GM12878 (cell line): Measurements from ENCODE around the gene MRPS22. TPM values are rescaled to one million over a fixed set of nuclear protein-coding genes. Genes with fewer than 3 reads are reported as not detected.

Experiments
- ATAC-seq: fragments of 200-7000 bp; cut with Tn5 transposase; 3 replicates; pipeline ENCODE4 v1.9.1; 2020; ENCODE audit warnings: mild to moderate bottlenecking, moderate library complexity
- BruUV-seq: library from RNA; stranded (reverse); fragments of 400-500 nt; replicated peaks from 2 replicates; lab custom pipeline; 2021; lab: Mats Ljungman, UMichigan
- CTCF ChIA-PET: fragments of 300-600 bp; sonication (Branson Sonifier 250); formaldehyde crosslinking; extraction: SDS; loops from one replicate; lab custom pipeline; 2021; ENCODE audit warnings: inconsistent platforms; lab: Yijun Ruan, JAX
- POLR2A ChIA-PET: fragments of 350-600 bp; formaldehyde crosslinking; extraction: SDS; loops from one replicate; lab custom pipeline; 2021; ENCODE audit warnings: inconsistent platforms; lab: Charles Lee
- RAD21 ChIA-PET: fragments of 300-600 bp; sonication (Branson Sonifier 250); formaldehyde crosslinking; loops from one replicate; lab custom pipeline; 2023; ENCODE audit warnings: antibody characterized with exemption; ENCODE audit not compliant: unreplicated experiment; lab: Charles Lee
- SMC1A ChIA-PET: fragments of 300-600 bp; sonication (Branson Sonifier 250); formaldehyde crosslinking; loops from one replicate; lab custom pipeline; 2023; ENCODE audit not compliant: unreplicated experiment, uncharacterized antibody; lab: Charles Lee
- DNase-seq: peaks from one replicate; pipeline ENCODE4 v3.0.0-alpha.2; 2011; ENCODE audit warnings: low read depth, low spot score
- FAIRE-seq: peaks from 3 replicates; lab custom pipeline; 2011; peaks lifted over from hg19 to GRCh38; lab: Jason Lieb, UNC
- H2AFZ ChIP-seq: 2 replicates; pipeline ENCODE4 v1.6.0; 2011; ENCODE audit warnings: low read depth, low read length, control low read depth; ENCODE audit not compliant: control insufficient read depth
- H3K27ac ChIP-seq: 2 replicates; pipeline ENCODE4 v1.5.1; 2011; ENCODE audit warnings: control low read depth; ENCODE audit not compliant: control insufficient read depth, insufficient read depth
- H3K27me3 ChIP-seq, 2 experiments: replicated peaks in 1 of 2; 2 replicates each; pipeline versions ENCODE4 v1.6.0 to v1.6.1; 2011; ENCODE audit warnings: low read length in 1 of 2; ENCODE audit not compliant: control insufficient read depth in 2 of 2, insufficient read depth in 2 of 2
- H3K36me3 ChIP-seq, 2 experiments: 2 replicates each; pipeline ENCODE4 v1.5.1; 2011; ENCODE audit warnings: low read length in 1 of 2; ENCODE audit not compliant: control insufficient read depth in 2 of 2, insufficient read depth in 2 of 2
- H3K4me1 ChIP-seq: 2 replicates; pipeline ENCODE4 v1.6.1; 2011; ENCODE audit warnings: mild to moderate bottlenecking, low read length, moderate library complexity, mixed read lengths; ENCODE audit not compliant: control insufficient read depth, insufficient read depth
- H3K4me2 ChIP-seq: 2 replicates; pipeline ENCODE4 v1.6.0; 2011; ENCODE audit warnings: control low read depth; ENCODE audit not compliant: control insufficient read depth, insufficient read depth
- H3K4me3 ChIP-seq: fragments of 200-600 bp; sonication (generic); 2 replicates; pipeline ENCODE4 v1.5.1; 2016
- H3K79me2 ChIP-seq: 2 replicates; pipeline ENCODE4 v1.6.0; 2011; ENCODE audit warnings: low read length; ENCODE audit not compliant: control insufficient read depth, insufficient read depth
- H3K9ac ChIP-seq: 2 replicates; pipeline ENCODE4 v1.8.0; 2011; ENCODE audit warnings: low read length, control low read depth, mixed read lengths; ENCODE audit not compliant: control insufficient read depth, insufficient read depth
- H3K9me3 ChIP-seq: replicated peaks from 3 replicates; pipeline ENCODE4 v1.5.1; 2011; ENCODE audit warnings: mild to moderate bottlenecking, low read length; ENCODE audit not compliant: control insufficient read depth, insufficient read depth
- H4K20me1 ChIP-seq: 2 replicates; pipeline ENCODE4 v1.6.0; 2011; ENCODE audit not compliant: control insufficient read depth, insufficient read depth
- CHD2 ChIP-seq: IDR thresholded peaks from 2 replicates; pipeline ENCODE4 v1.6.1; 2011; ENCODE audit warnings: low read depth, low read length, improper control_type of control experiment, borderline replicate concordance
- KLF5 ChIP-seq: fragments of 450-650 bp; IDR thresholded peaks from 2 replicates; pipeline ENCODE4 v1.6.1; 2014; ENCODE audit warnings: mild to moderate bottlenecking; ENCODE audit not compliant: partially characterized antibody
- MXI1 ChIP-seq: fragments of 150-350 bp; IDR thresholded peaks from 2 replicates; pipeline ENCODE4 v1.6.1; 2011; ENCODE audit warnings: low read depth, mild to moderate bottlenecking, inconsistent platforms, low read length, improper control_type of control experiment
- NR2C1 ChIP-seq: fragments of 450-650 bp; IDR thresholded peaks from 2 replicates; pipeline ENCODE4 v1.6.1; 2017; ENCODE audit warnings: antibody characterized with exemption, mild to moderate bottlenecking, moderate library complexity
- RAD21 ChIP-seq: IDR thresholded peaks from 2 replicates; pipeline ENCODE4 v1.6.1; 2011; ENCODE audit warnings: mild to moderate bottlenecking, low read depth, low read length, moderate library complexity; ENCODE audit not compliant: insufficient read depth
- SMAD5 ChIP-seq: IDR thresholded peaks from 2 replicates; pipeline ENCODE4 v1.6.1; 2016; ENCODE audit warnings: antibody characterized with exemption, low read depth
- ZZZ3 ChIP-seq: IDR thresholded peaks from 2 replicates; pipeline ENCODE4 v1.6.1; 2011; ENCODE audit warnings: low read depth; ENCODE audit not compliant: control insufficient read depth, insufficient read length
- WGBS: methylation state at CpG from one replicate; pipeline ENCODE4 v1.1.6; 2016; ENCODE audit warnings: low lambda C conversion rate; ENCODE audit not compliant: insufficient replicate concordance, insufficient coverage; ENCODE audit errors: missing lambda C conversion rate; 5-methylcytosine and 5-hydroxymethylcytosine counted together
- in situ Hi-C: fragments of 300-500 bp; cut with MboI; formaldehyde crosslinking; loops from 9 replicates; pipeline ENCODE4 v1.14.3; 2018; ENCODE audit warnings: mixed read lengths
- intact Hi-C: fragments of 100-400 bp; cut with micrococcal nuclease; formaldehyde crosslinking; loops from one replicate; pipeline ENCODE4 v1.14.2; 2022; ENCODE audit not compliant: unreplicated experiment
- polyA plus RNA-seq, 11 experiments: library from polyadenylated mRNA; depleted of rRNA in 4 of 11; unstranded in 6 of 11; stranded (reverse) in 5 of 11; fragments of >200 nt; fragmentation: Nextera tagmentation in 4 of 11; fragmentation: Illumina TruSeq in 1 of 11; extraction: Ambion mirVana in 4 of 11; extraction: Trizol in 1 of 11; gene quantifications; 1 replicate in 1 of 11; 2 replicates in 10 of 11; pipeline versions ENCODE4 v1.2.1 to v1.2.3, GENCODE V29; 2011 to 2016; ENCODE audit warnings: inconsistent platforms in 2 of 11, missing spikeins in 2 of 11, low read depth in 1 of 11
- total RNA-seq, 4 experiments: library from RNA; depleted of rRNA in 3 of 4; stranded (reverse); fragments of >200 nt in 3 of 4; fragmentation: Illumina TruSeq in 1 of 4; extraction: Trizol in 1 of 4; gene quantifications; 2 replicates each; pipeline versions ENCODE4 v1.2.1 to v1.2.3, GENCODE V29; 2013 to 2021

MRPS22 gene
- total and polyA plus RNA-seq, 10 of the 15 experiments (the other 5 are each of a cell fraction or from before 2014, with no cell fraction given) = 44.3 to 146 (median 75.2) TPM

DNA sequence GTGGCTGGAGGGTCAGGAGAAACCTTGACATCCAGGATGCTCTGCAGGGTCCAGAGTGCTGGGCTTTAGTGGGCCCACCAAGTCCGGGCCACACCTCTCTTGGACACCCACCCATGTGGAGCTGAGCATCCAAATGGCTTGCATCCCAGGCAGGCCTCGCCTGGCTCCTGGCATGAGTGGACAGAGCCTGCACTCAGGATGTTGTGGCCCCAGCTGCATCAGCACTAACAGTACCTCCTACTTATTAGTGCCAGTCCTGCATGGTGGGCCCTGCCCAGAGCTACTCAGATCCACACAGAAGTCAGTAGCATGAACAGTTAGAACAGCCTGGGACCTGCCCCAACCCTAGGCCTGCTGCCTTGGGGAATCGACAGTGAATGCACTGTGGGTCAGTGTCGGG is 42.2 kb upstream of the MRPS22 start:
- Histone ChIP-seq H3K36me3 (no peaks in the 10 kb centered on the region), H3K79me2 (no peaks in the 10 kb centered on the region), H3K4me2 (no peak overlapping the region), H3K27ac (no peak overlapping the region), H4K20me1 (no peaks in the 10 kb centered on the region), H3K9me3 (no peaks in the 10 kb centered on the region), H2AFZ (no peak overlapping the region), H3K27me3 (peaks cover 0 to 3% of the 10 kb centered on the region in 2 experiments; a peak in 1 of 4 replicates), H3K4me3 (no peak overlapping the region), H3K9ac (no peak overlapping the region), H3K4me1 (no peaks in the 10 kb centered on the region)
- no peak for FAIRE-seq
- ChIA-PET POLR2A (no interaction called here), SMC1A (interaction anchor here (1.0 to 1.4 kb wide), 2 partner anchors 13 to 190 kb away, joined by 3 to 4 read pairs; no protein-coding TSS in a partner anchor), RAD21 (no interaction called here), CTCF (interaction anchor here (2.0 kb wide), 1 partner anchor 27 kb away, joined by 7 read pairs; no protein-coding TSS in a partner anchor)
- in situ Hi-C loops = no loop called here
- DNase-seq = no peak
- no peak for ATAC-seq
- TF ChIP-seq ZZZ3 (no peak), SMAD5 (no peak), KLF5 (no peak), RAD21 (no peak), MXI1 (no peak), NR2C1 (no peak), CHD2 (no peak)
- intact Hi-C loops = no loop called here
- WGBS = 16% methylated on average over 4 of the region's 4 CpGs
- no TSS peak for BruUV-seq
